OCI-LY1 (cell line): ENCODE data around the gene GATA2.

Source experiments
- H2AFZ ChIP-seq: fragments of 200-600 bp; sonication (generic), shearing (Covaris generic); 2 replicates; pipeline ENCODE4 v1.6.0; 2014; ENCODE audit warnings: antibody characterized with exemption, mild to moderate bottlenecking, low read length
- H3F3A ChIP-seq: fragments of 200-600 bp; sonication (generic), shearing (Covaris generic); 2 replicates; pipeline ENCODE4 v1.6.0; 2014; ENCODE audit warnings: mild to moderate bottlenecking, antibody characterized with exemption, low read length, moderate library complexity; ENCODE audit not compliant: insufficient read depth
- H3K27ac ChIP-seq: fragments of 200-600 bp; sonication (generic); 2 replicates; pipeline ENCODE4 v1.5.1; 2014; ENCODE audit warnings: low read length, mixed run types, mild to moderate bottlenecking, low read depth; ENCODE audit not compliant: poor library complexity, severe bottlenecking
- H3K27me3 ChIP-seq: fragments of 200-600 bp; sonication (generic); 2 replicates; pipeline ENCODE4 v1.6.0; 2014; ENCODE audit warnings: antibody characterized with exemption, mild to moderate bottlenecking, low read length, moderate library complexity; ENCODE audit not compliant: insufficient read depth
- H3K36me3 ChIP-seq: fragments of 200-600 bp; sonication (generic); 2 replicates; pipeline ENCODE4 v1.6.1; 2014; ENCODE audit warnings: mild to moderate bottlenecking, antibody characterized with exemption, low read length, moderate library complexity, mixed read lengths; ENCODE audit not compliant: insufficient read depth
- H3K4me1 ChIP-seq: fragments of 200-600 bp; sonication (generic); 2 replicates; pipeline ENCODE4 v1.5.1; 2014; ENCODE audit warnings: mild to moderate bottlenecking, low read length, moderate library complexity; ENCODE audit not compliant: insufficient read depth, severe bottlenecking
- H3K4me2 ChIP-seq: fragments of 200-600 bp; sonication (generic), shearing (Covaris generic); 2 replicates; pipeline ENCODE4 v1.6.1; 2014; ENCODE audit warnings: low read length
- H3K4me3 ChIP-seq: fragments of 200-600 bp; sonication (generic); 2 replicates; pipeline ENCODE4 v1.5.1; 2014; ENCODE audit warnings: low read length, low read depth, mild to moderate bottlenecking, mixed read lengths; ENCODE audit not compliant: poor library complexity, severe bottlenecking
- H3K79me2 ChIP-seq: fragments of 200-600 bp; shearing (Covaris generic); 2 replicates; pipeline ENCODE4 v1.6.1; 2016; ENCODE audit warnings: mixed run types, low read length, mixed read lengths; ENCODE audit not compliant: insufficient read depth
- H3K9ac ChIP-seq: fragments of 200-600 bp; sonication (generic), shearing (Covaris generic); 2 replicates; pipeline ENCODE4 v1.6.1; 2014; ENCODE audit warnings: mild to moderate bottlenecking, low read length, mixed read lengths
- H3K9me2 ChIP-seq: fragments of 200-600 bp; sonication (generic), shearing (Covaris generic); 2 replicates; pipeline ENCODE4 v1.6.1; 2014; ENCODE audit warnings: low read depth, mild to moderate bottlenecking, low read length, mixed read lengths
- H3K9me3 ChIP-seq: fragments of 200-600 bp; shearing (Covaris generic); 2 replicates; pipeline ENCODE4 v1.6.1; 2014; ENCODE audit warnings: low read length, mixed read lengths
- H4K20me1 ChIP-seq: fragments of 200-600 bp; sonication (generic), shearing (Covaris generic); 2 replicates; pipeline ENCODE4 v1.6.0; 2016; ENCODE audit warnings: mild to moderate bottlenecking, low read length; ENCODE audit not compliant: insufficient read depth
- CTCF ChIP-seq: fragments of 200-600 bp; sonication (generic), shearing (Covaris generic); IDR thresholded peaks from 2 replicates; pipeline ENCODE4 v1.5.1; 2017; ENCODE audit warnings: mild to moderate bottlenecking, antibody characterized with exemption, low read length, moderate library complexity, mixed read lengths
- EZH2 ChIP-seq: fragments of 200-600 bp; sonication (generic), shearing (Covaris generic); IDR thresholded peaks from 2 replicates; pipeline ENCODE4 v1.8.0; 2017; ENCODE audit warnings: borderline replicate concordance, mixed run types, mild to moderate bottlenecking, antibody characterized with exemption, low read length, moderate library complexity, mixed read lengths

The GATA2 gene

GRCh38 chr3:128430301-128430700 is 62.7 kb downstream of the GATA2 start:
- Histone ChIP-seq H3K9me3 (no peaks in the 10 kb centered on the region), H3K27ac (no peak overlapping the region), H2AFZ (no peak overlapping the region), H3F3A (no peaks in the 10 kb centered on the region), H4K20me1 (no peaks in the 10 kb centered on the region), H3K36me3 (no peaks in the 10 kb centered on the region), H3K4me3 (no peak overlapping the region), H3K9ac (no peak overlapping the region), H3K79me2 (no peaks in the 10 kb centered on the region), H3K4me1 (peaks cover 4% of the 10 kb centered on the region), H3K9me2 (no peaks in the 10 kb centered on the region), H3K27me3 (peaks cover 6% of the 10 kb centered on the region; the same call in 1 of the 2 replicates), H3K4me2 (no peak overlapping the region)
- TF ChIP-seq CTCF (no peak), EZH2 (no peak)

- no peaks in the 10 kb centered on the region for H3F3A ChIP-seq
- H3K27ac ChIP-seq, result no peak overlapping the region
- no peak overlapping the region for H3K4me2 ChIP-seq
- H3K9me2 ChIP-seq, result no peaks in the 10 kb centered on the region
- H4K20me1 ChIP-seq, result no peaks in the 10 kb centered on the region
- no peak for TF ChIP-seq CTCF
- no peak for TF ChIP-seq EZH2
- no peak overlapping the region for H3K9ac ChIP-seq
- H3K79me2 ChIP-seq, result no peaks in the 10 kb centered on the region
- H2AFZ ChIP-seq, result no peak overlapping the region
- no peaks in the 10 kb centered on the region for H3K36me3 ChIP-seq
- peaks cover under 1% of the 10 kb centered on the region; the same call in 1 of the 2 replicates for H3K27me3 ChIP-seq
- peaks cover 4% of the 10 kb centered on the region for H3K4me1 ChIP-seq
- H3K4me3 ChIP-seq, result no peak overlapping the region
- no peaks in the 10 kb centered on the region for H3K9me3 ChIP-seq
Observed at GRCh38 chr3:128429751-128430150, 63.2 kb downstream of the GATA2 start.
